OCI-LY7 (cell line): ENCODE results near the gene SPTBN4.

Source experiments
- EZH2phosphoT487 ChIP-seq: fragments of 200-600 bp; sonication (generic); IDR thresholded peaks from 2 replicates; pipeline ENCODE4 v1.6.1; 2018; ENCODE audit warnings: low read depth, borderline replicate concordance, mild to moderate bottlenecking, mixed run types, antibody characterized with exemption, low read length, moderate library complexity, mixed read lengths
- TF ChIP-seq, protein P1 (sequence below): fragments of 200-600 bp; sonication (generic); conservative IDR thresholded peaks from 2 replicates; pipeline ENCODE4 v1.5.1; 2014; ENCODE audit warnings: mild to moderate bottlenecking, antibody characterized with exemption, low read length, moderate library complexity, mixed read lengths

DNA sequence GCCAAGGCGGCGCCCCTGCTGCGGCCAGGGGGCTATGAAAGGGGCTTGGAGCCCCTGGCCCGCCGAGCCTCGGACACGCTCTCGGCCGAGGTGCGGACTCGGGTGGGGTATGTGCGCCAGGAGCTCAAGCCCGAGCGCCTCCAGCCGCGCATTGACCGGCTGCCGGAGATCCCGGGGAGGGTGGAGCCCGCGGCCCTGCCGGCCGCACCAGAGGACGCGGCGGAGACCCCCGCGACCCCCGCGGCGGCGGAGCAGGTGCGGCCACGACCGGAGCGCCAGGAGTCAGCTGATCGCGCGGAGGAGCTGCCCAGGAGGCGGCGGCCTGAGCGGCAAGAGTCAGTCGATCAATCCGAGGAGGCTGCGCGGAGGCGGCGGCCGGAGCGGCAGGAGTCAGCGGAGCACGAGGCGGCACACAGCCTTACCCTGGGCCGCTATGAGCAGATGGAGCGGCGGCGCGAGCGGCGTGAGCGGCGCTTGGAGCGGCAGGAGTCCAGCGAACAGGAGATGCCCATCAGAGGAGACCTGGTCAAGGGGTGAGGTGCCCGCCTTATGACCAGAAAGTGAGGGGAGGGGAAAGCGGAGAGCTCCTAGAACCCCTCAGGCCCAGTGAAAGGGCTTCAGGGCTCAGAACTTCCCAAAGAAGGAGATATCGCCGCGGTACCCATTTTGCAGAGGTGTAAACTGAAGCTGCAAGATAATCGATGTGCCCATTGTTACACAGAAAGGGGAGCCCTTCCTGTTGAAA is 101.1 kb downstream of the SPTBN4 start:
- TF ChIP-seq, protein P1, sequence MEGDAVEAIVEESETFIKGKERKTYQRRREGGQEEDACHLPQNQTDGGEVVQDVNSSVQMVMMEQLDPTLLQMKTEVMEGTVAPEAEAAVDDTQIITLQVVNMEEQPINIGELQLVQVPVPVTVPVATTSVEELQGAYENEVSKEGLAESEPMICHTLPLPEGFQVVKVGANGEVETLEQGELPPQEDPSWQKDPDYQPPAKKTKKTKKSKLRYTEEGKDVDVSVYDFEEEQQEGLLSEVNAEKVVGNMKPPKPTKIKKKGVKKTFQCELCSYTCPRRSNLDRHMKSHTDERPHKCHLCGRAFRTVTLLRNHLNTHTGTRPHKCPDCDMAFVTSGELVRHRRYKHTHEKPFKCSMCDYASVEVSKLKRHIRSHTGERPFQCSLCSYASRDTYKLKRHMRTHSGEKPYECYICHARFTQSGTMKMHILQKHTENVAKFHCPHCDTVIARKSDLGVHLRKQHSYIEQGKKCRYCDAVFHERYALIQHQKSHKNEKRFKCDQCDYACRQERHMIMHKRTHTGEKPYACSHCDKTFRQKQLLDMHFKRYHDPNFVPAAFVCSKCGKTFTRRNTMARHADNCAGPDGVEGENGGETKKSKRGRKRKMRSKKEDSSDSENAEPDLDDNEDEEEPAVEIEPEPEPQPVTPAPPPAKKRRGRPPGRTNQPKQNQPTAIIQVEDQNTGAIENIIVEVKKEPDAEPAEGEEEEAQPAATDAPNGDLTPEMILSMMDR, result no peak
- no peak for TF ChIP-seq EZH2phosphoT487
